Mucosa of stomach (tissue), 1 donor: ENCODE results near the gene HYAL1.

Experiments used
- H3K27me3 ChIP-seq: one replicate; pipeline ENCODE4 v1.7.0; 2013; ENCODE audit warnings: mild to moderate bottlenecking, low read length; ENCODE audit not compliant: control insufficient read depth, insufficient read depth
- H3K36me3 ChIP-seq: one replicate; pipeline ENCODE4 v1.7.0; 2013; ENCODE audit warnings: low read length; ENCODE audit not compliant: control insufficient read depth, insufficient read depth
- H3K4me1 ChIP-seq: one replicate; pipeline ENCODE4 v1.7.0; 2013; ENCODE audit warnings: mild to moderate bottlenecking, low read length; ENCODE audit not compliant: control insufficient read depth, insufficient read depth
- H3K4me3 ChIP-seq: one replicate; pipeline ENCODE4 v1.7.0; 2013; ENCODE audit warnings: low read length
- H3K9ac ChIP-seq: one replicate; pipeline ENCODE4 v1.7.0; 2013; ENCODE audit warnings: mild to moderate bottlenecking, low read length, moderate library complexity
- H3K9me3 ChIP-seq: one replicate; pipeline ENCODE4 v1.7.0; 2013; ENCODE audit warnings: mild to moderate bottlenecking, low read length, moderate library complexity; ENCODE audit not compliant: control insufficient read depth
- donor health status: Pancreatic carcinoma.

The HYAL1 gene

DNA sequence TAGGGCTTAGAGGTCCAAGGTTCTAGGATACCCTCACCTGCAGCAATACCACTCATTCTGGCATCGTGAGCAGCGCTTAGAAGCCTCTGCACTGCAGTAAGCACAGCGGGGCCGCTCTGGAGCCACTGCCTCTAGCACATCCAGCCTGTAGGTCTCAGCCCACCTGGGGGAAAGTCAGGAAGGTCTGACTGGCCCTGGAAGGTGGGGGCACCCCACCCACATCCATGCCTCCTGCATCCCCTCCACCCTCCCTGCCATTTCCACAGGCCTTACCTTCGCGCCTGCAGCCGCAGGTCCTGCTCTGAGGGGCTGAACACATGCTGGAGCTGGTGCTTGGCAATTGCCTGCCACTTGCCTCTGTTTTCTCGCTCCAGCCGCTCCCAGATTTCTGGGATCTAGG, 38.2 kb upstream of the HYAL1 start:
- no peaks in the 10 kb centered on the region for H3K9me3 ChIP-seq
- H3K36me3 ChIP-seq, result no peaks in the 10 kb centered on the region
- H3K4me3 ChIP-seq, result no peak overlapping the region
- H3K27me3 ChIP-seq, result no peaks in the 10 kb centered on the region
- H3K9ac ChIP-seq, result peak overlapping the region; percentile 61
- peaks cover 47% of the 10 kb centered on the region for H3K4me1 ChIP-seq

DNA sequence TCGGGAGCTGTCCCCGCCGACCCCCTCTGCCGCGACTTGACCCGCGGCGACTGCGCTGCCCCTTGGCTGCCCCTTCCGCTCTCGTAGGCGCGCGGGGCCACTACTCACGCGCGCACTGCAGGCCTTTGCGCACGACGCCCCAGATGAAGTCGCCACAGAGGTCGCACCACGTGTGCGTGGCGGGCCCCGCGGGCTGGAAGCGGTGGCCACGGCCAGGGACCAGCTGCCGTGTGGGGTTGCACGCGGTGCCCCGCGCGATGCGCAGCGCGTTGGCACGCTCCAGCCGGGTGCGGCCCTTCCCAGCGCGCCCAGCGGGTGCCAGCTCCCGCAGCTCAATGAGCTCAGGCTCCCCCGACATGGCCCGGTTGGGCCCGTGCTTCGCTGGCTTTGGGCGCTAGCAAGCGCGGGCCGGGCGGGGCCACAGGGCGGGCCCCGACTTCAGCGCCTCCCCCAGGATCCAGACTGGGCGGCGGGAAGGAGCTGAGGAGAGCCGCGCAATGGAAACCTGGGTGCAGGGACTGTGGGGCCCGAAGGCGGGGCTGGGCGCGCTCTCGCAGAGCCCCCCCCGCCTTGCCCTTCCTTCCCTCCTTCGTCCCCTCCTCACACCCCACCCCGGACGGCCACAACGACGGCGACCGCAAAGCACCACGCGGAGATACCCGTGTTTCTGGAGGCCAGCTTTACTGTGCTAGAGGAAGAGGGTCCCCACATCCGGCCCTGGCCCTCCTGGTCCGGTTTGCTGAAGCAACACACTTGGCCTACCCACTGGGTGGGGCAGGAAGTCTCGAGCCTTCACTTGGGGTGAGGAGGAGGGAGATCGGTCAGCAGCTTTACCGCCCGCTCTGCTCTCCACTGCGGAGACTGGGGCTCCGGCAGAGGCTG, 37.3 kb upstream of the HYAL1 start, which contains the start of gene RASSF1:
RASSF1 (minus strand) TSS at position 389 of the 882 bp plus-strand sequence; CDS start at position 358, 31 bp downstream.
- peak within 1 kb of the TSS; percentile 67 for H3K4me3 ChIP-seq
- peak within 1 kb of the TSS; percentile 61 for H3K9ac ChIP-seq
- no peaks in the 10 kb centered on the region for H3K9me3 ChIP-seq
- no peaks in the 10 kb centered on the region for H3K27me3 ChIP-seq
- H3K36me3 ChIP-seq, result no peaks in the 10 kb centered on the region
- H3K4me1 ChIP-seq, result peaks cover 52% of the 10 kb centered on the region

GRCh38 chr3:50340147-50340447, 36.7 kb upstream of the HYAL1 start:
- Histone ChIP-seq H3K9ac (peak overlapping the region; percentile 61), H3K27me3 (no peaks in the 10 kb centered on the region), H3K9me3 (no peaks in the 10 kb centered on the region), H3K4me3 (peak overlapping the region; percentile 67), H3K36me3 (no peaks in the 10 kb centered on the region), H3K4me1 (peaks cover 51% of the 10 kb centered on the region)

DNA sequence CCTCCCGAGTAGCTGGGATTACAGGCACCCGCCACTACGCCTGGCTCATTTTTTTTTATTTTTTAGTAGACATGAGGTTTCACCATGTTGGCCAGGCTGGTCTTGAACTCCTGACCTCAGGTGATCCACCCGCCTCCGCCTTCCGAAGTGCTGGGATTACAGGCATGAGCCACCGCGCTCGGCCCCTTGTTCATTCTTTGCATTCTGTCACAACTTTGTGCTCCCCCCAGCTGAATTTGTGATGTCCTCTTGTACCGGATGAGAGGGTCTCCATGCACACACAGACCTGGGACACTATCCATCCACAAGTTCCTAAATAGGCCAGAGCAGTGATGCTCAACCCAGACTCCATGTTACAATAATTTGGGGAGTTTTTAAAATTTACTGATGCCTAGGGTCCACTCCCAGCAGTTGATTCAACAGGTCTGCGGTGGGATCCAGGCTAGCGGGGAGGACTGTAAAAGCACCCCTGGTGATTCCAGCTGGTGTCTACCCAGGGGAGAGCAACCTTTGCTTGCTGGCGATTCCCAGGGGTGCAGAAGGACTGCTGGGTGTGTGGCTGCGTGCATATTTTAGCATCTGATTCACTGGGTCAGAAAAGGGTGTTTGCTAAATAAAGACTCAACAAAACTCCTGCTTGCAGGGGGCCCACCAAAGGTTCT, 36.2 kb upstream of the HYAL1 start:
- no peaks in the 10 kb centered on the region for H3K36me3 ChIP-seq
- H3K4me3 ChIP-seq, result peak overlapping the region; percentile 67
- H3K9ac ChIP-seq, result peak overlapping the region; percentile 61
- no peaks in the 10 kb centered on the region for H3K27me3 ChIP-seq
- H3K4me1 ChIP-seq, result peaks cover 54% of the 10 kb centered on the region
- no peaks in the 10 kb centered on the region for H3K9me3 ChIP-seq

GRCh38 chr3:50338965-50339364, 35.6 kb upstream of the HYAL1 start:
- H3K9ac ChIP-seq, result peak overlapping the region; percentile 89
- H3K4me1 ChIP-seq, result peaks cover 60% of the 10 kb centered on the region
- no peaks in the 10 kb centered on the region for H3K36me3 ChIP-seq

DNA sequence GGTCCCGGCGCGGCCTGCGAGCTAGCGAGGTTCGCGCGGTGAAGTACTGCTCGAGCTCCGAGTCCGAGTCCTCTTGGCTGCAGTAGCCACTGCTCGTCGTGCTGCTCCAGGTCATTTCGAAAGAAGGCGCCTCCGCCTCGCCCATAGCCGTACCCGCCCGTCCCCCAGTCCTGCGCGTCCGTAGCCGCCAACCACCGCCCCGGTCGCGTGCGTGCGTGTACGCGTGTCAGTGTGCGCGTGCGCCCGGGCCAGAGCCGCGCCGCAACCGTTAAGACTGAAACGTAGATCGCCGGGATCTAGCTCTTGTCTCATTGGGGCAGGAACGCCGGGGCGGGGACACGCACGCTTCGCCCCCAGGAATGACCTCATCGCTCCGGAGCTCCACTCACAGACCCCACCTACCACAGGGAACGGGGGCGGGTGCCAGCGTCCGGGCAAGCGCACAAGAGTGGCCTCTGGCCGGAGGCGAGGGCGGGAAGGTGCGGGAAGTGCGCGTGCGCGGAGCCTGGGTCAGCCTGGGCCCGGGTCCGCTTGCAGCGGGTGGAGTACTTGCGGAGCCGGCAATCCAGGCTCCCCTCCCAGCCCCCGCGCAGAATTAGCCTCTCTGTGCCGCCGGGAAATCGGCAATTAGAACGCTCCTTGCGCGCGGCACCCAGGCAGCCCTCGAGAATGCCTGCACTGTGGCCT, 33.9 kb upstream of the HYAL1 start:
- no peaks in the 10 kb centered on the region for H3K27me3 ChIP-seq
- peak overlapping the region; percentile 89 for H3K9ac ChIP-seq
- peaks cover 63% of the 10 kb centered on the region for H3K4me1 ChIP-seq
- H3K9me3 ChIP-seq, result no peaks in the 10 kb centered on the region
- H3K4me3 ChIP-seq, result peak overlapping the region; percentile 83
- no peaks in the 10 kb centered on the region for H3K36me3 ChIP-seq

More at GRCh38 chr3:50338965-50339364, 35.6 kb upstream of the HYAL1 start:
- Histone ChIP-seq H3K9me3 (no peaks in the 10 kb centered on the region), H3K27me3 (no peaks in the 10 kb centered on the region), H3K4me3 (no peak overlapping the region)

DNA sequence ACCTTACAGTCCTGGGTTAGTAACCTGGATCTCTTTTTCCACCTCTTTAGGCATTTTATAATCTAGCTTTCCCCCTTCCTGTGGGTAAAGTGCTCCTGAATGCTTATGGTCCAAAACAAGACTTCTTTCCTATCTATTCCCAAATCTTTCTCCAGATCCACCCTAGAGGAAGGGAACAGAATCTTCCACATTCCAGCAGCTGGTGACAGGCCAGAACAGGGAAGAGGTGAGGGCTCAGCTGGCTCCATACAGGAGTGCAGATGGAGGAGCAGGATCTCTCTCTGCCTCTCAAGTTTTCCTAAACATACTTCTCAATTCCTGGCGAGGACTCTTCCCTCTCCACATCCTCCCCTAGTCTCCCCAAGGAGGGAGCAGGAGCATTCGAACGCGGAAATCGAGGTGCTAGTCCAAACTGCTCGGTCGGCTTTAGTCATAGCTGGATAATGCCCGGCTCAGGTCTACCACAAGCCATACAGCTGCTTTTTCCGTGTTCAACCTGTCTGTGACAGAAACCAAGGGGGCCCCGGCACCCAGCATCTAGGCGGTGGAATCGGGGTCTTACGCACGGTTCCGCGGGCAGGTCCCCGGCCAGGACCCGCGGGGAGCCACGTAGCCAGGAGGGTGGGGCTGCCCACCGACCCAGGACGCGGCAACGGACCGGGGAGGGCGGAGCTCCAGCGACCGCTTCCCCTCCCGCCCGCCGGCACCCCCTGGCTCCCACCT, 33.2 kb upstream of the HYAL1 start:
- Histone ChIP-seq H3K36me3 (no peaks in the 10 kb centered on the region), H3K4me3 (peak overlapping the region; percentile 83), H3K4me1 (peaks cover 59% of the 10 kb centered on the region), H3K9ac (peak overlapping the region; percentile 89), H3K27me3 (no peaks in the 10 kb centered on the region), H3K9me3 (no peaks in the 10 kb centered on the region)

- Histone ChIP-seq H3K4me3 (no peak overlapping the region), H3K4me1 (peaks cover 40% of the 10 kb centered on the region)
Observed at GRCh38 chr3:50334339-50335075, 31.1 kb upstream of the HYAL1 start.

GRCh38 chr3:50333744-50334328, 30.5 kb upstream of the HYAL1 start:
- no peak overlapping the region for H3K4me3 ChIP-seq
- H3K4me1 ChIP-seq, result peaks cover 38% of the 10 kb centered on the region

More at GRCh38 chr3:50334339-50335075, 31.1 kb upstream of the HYAL1 start:
- Histone ChIP-seq H3K36me3 (peaks cover 17% of the 10 kb centered on the region), H3K27me3 (no peaks in the 10 kb centered on the region), H3K9me3 (no peaks in the 10 kb centered on the region), H3K9ac (peak overlapping the region; percentile 15)

GRCh38 chr3:50331364-50331907, 28.1 kb upstream of the HYAL1 start:
- H3K4me1 ChIP-seq, result peaks cover 41% of the 10 kb centered on the region
- H3K4me3 ChIP-seq, result no peak overlapping the region
- H3K9me3 ChIP-seq, result no peaks in the 10 kb centered on the region
- H3K27me3 ChIP-seq, result no peaks in the 10 kb centered on the region
- no peak overlapping the region for H3K9ac ChIP-seq
- peaks cover 17% of the 10 kb centered on the region for H3K36me3 ChIP-seq

More at GRCh38 chr3:50333744-50334328, 30.5 kb upstream of the HYAL1 start:
- Histone ChIP-seq H3K36me3 (peaks cover 17% of the 10 kb centered on the region), H3K27me3 (no peaks in the 10 kb centered on the region), H3K9ac (peak overlapping the region; percentile 15), H3K9me3 (no peaks in the 10 kb centered on the region)
